GM12878 (cell line): ENCODE measurements around the gene KRT81.

Experiments used
- EP300 ChIP-seq, 2 experiments: fragments of 150-350 bp in 1 of 2; IDR thresholded peaks; 2 replicates each; pipeline ENCODE4 v1.6.1; 2011 to 2012; ENCODE audit warnings: low read depth in 2 of 2, low read length in 2 of 2, borderline replicate concordance in 1 of 2, improper control_type of control experiment in 1 of 2, inconsistent platforms in 1 of 2; ENCODE audit not compliant: control insufficient read depth in 1 of 2
- FOS ChIP-seq: IDR thresholded peaks from 3 replicates; pipeline ENCODE4 v1.6.1; 2011; ENCODE audit warnings: borderline replicate concordance; ENCODE audit not compliant: insufficient read length; ENCODE audit errors: extremely low read depth
- HCFC1 ChIP-seq: fragments of 150-350 bp; IDR thresholded peaks from 2 replicates; pipeline ENCODE4 v1.6.1; 2014; ENCODE audit warnings: low read length
- MTA3 ChIP-seq: IDR thresholded peaks from 2 replicates; pipeline ENCODE4 v1.6.1; 2012; ENCODE audit warnings: low read length, inconsistent platforms, borderline replicate concordance
- MYC ChIP-seq: IDR thresholded peaks from 2 replicates; pipeline ENCODE4 v1.6.1; 2011; ENCODE audit warnings: mild to moderate bottlenecking, low read length, moderate library complexity, inconsistent platforms; ENCODE audit not compliant: insufficient read depth, insufficient replicate concordance, insufficient read length, severe bottlenecking
- NRF1 ChIP-seq: conservative IDR thresholded peaks from 2 replicates; pipeline ENCODE4 v1.6.1; 2011; ENCODE audit warnings: mild to moderate bottlenecking, low read depth, low read length, improper control_type of control experiment
- SMC3 ChIP-seq: IDR thresholded peaks from 2 replicates; pipeline ENCODE4 v1.6.1; 2011; ENCODE audit warnings: low read length, improper control_type of control experiment, borderline replicate concordance
- YY1 ChIP-seq: IDR thresholded peaks from 2 replicates; pipeline ENCODE4 v1.6.1; 2011; ENCODE audit warnings: low read depth, mild to moderate bottlenecking, low read length
- ZBTB33 ChIP-seq: fragments of 450-650 bp; IDR thresholded peaks from 2 replicates; pipeline ENCODE4 v1.6.1; 2017; ENCODE audit warnings: mild to moderate bottlenecking
- ZNF274 ChIP-seq: IDR thresholded peaks from one replicate; pipeline ENCODE4 v1.8.0; 2011; ENCODE audit not compliant: insufficient read length, insufficient read depth
- TF ChIP-seq, protein P1 (sequence below): IDR thresholded peaks from 2 replicates; pipeline ENCODE4 v1.6.1; 2011; ENCODE audit warnings: low read depth, mild to moderate bottlenecking, low read length, moderate library complexity, borderline replicate concordance; ENCODE audit errors: extremely low read depth

DNA sequence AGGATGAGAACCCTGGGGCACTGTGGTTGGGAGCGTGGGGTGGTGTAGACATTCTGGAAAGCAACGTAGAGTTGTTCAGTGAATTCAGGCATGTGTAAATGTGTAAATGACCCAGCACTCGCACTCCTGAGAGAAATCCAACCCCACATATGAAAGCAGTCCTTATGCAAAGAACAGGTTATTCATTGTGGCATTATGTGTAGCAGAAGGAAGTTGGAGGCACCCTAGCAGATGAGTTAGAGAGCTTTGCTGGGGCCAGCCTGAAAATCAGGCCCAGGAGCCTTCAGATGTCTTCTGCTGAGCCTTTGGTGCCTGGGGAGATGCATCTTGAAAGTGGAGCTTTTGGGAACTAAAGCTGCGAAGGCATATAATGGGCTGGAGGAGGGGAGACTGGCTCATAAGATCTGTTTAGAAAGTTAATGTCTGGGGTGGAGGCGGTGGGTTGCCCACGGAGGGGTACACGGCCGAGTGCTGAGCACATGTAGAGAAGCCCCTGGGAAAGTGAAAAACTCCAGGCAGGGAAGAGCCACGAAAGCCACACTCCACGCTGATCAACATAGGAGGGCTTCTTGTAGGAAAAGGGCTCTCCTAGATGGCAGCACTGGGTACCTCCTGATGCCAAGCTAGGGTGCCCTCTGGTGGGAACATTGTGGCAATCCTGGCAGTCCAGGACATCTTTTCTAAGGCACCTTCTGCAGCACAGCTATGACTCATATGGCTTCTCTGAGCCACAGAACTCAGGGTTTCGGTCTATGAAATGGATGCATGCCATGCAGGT lies 35.9 kb upstream of the KRT81 start:
- TF ChIP-seq EP300 (IDR thresholded peaks at IDR 0.05; ENCODE audit: borderline replicate concordance in 1 of 2, control insufficient read depth in 1 of 2, low read depth in 2 of 2, low read length in 2 of 2) (no peak), MYC (no peak), ZNF274 (no peak), SMC3 (peak; percentile 92), MTA3 (no peak), YY1 (peak; percentile 80), FOS (no peak), ZBTB33 (no peak), NRF1 (no peak), HCFC1 (no peak)
- TF ChIP-seq, protein P1, sequence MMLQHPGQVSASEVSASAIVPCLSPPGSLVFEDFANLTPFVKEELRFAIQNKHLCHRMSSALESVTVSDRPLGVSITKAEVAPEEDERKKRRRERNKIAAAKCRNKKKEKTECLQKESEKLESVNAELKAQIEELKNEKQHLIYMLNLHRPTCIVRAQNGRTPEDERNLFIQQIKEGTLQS = peak; percentile 35; the same call in 1 of the 2 replicates
